Astrocyte (in vitro differentiated cells and primary cell): ENCODE measurements around the gene BLVRB. TPM values are rescaled to one million over a fixed set of nuclear protein-coding genes. Genes with fewer than 3 reads are reported as not detected.

Experiments used
- DNase-seq: peaks from one replicate; pipeline ENCODE4 v3.0.0-alpha.2; 2010; ENCODE audit warnings: low read depth
- FAIRE-seq: peaks from 2 replicates; lab custom pipeline; 2011; peaks lifted over from hg19 to GRCh38; lab: Jason Lieb, UNC
- H2AFZ ChIP-seq: 2 replicates; pipeline ENCODE4 v1.6.0; 2012; ENCODE audit warnings: low read depth, low read length, inconsistent platforms
- H3K27ac ChIP-seq: 2 replicates; pipeline ENCODE4 v1.5.1; 2011; ENCODE audit warnings: low read depth, low read length, inconsistent platforms
- H3K27me3 ChIP-seq: 2 replicates; pipeline ENCODE4 v1.6.0; 2011; ENCODE audit warnings: low read length, inconsistent platforms; ENCODE audit not compliant: insufficient read depth
- H3K36me3 ChIP-seq: 2 replicates; pipeline ENCODE4 v1.5.1; 2011; ENCODE audit warnings: low read length, inconsistent platforms; ENCODE audit not compliant: insufficient read depth
- H3K4me1 ChIP-seq: 2 replicates; pipeline ENCODE4 v1.5.1; 2011; ENCODE audit warnings: low read length, inconsistent platforms; ENCODE audit not compliant: insufficient read depth
- H3K4me2 ChIP-seq: 2 replicates; pipeline ENCODE4 v1.6.0; 2012; ENCODE audit warnings: low read length, inconsistent platforms
- H3K4me3 ChIP-seq: 2 replicates; pipeline ENCODE4 v1.5.1; 2011; ENCODE audit warnings: low read depth, mild to moderate bottlenecking, low read length, inconsistent platforms; ENCODE audit not compliant: insufficient read depth
- H3K79me2 ChIP-seq: 2 replicates; pipeline ENCODE4 v1.6.0; 2012; ENCODE audit warnings: mild to moderate bottlenecking, low read length, inconsistent platforms; ENCODE audit not compliant: insufficient read depth
- H3K9ac ChIP-seq: 2 replicates; pipeline ENCODE4 v1.6.0; 2012; ENCODE audit warnings: mild to moderate bottlenecking, low read length, inconsistent platforms
- H3K9me3 ChIP-seq: 2 replicates; pipeline ENCODE4 v1.5.1; 2012; ENCODE audit warnings: low read depth, mild to moderate bottlenecking, low read length, inconsistent platforms; ENCODE audit not compliant: insufficient read depth
- H4K20me1 ChIP-seq: 2 replicates; pipeline ENCODE4 v1.6.0; 2012; ENCODE audit warnings: low read length, inconsistent platforms; ENCODE audit not compliant: insufficient read depth
- H3K27ac Mint-ChIP-seq: one replicate; pipeline ENCODE4 v1.8.0; 2021; ENCODE audit warnings: mild to moderate bottlenecking, mixed read lengths; ENCODE audit not compliant: unreplicated experiment
- H3K27me3 Mint-ChIP-seq: one replicate; pipeline ENCODE4 v1.8.0; 2021; ENCODE audit warnings: low read depth, mixed read lengths; ENCODE audit not compliant: unreplicated experiment
- H3K36me3 Mint-ChIP-seq: one replicate; pipeline ENCODE4 v1.8.0; 2021; ENCODE audit warnings: low read depth, mixed read lengths; ENCODE audit not compliant: unreplicated experiment
- H3K4me1 Mint-ChIP-seq: one replicate; pipeline ENCODE4 v1.8.0; 2021; ENCODE audit warnings: low read depth, mixed read lengths; ENCODE audit not compliant: unreplicated experiment
- H3K4me3 Mint-ChIP-seq: one replicate; pipeline ENCODE4 v1.8.0; 2021; ENCODE audit warnings: mild to moderate bottlenecking, moderate library complexity, mixed read lengths; ENCODE audit not compliant: unreplicated experiment
- H3K9me3 Mint-ChIP-seq: one replicate; pipeline ENCODE4 v1.8.0; 2021; ENCODE audit warnings: mild to moderate bottlenecking, mixed read lengths; ENCODE audit not compliant: unreplicated experiment
- EZH2 ChIP-seq: IDR thresholded peaks from 2 replicates; pipeline ENCODE4 v1.6.1; 2012; ENCODE audit warnings: mild to moderate bottlenecking, low read length, inconsistent platforms; ENCODE audit not compliant: insufficient read depth
- total RNA-seq: library from RNA; stranded (reverse); gene quantifications from 2 replicates; pipeline ENCODE4 v1.2.1, GENCODE V29; 2021
- TF ChIP-seq, protein P1 (sequence below): IDR thresholded peaks from 2 replicates; pipeline ENCODE4 v1.5.1; 2011; ENCODE audit warnings: low read depth, mild to moderate bottlenecking, inconsistent platforms, low read length, moderate library complexity; ENCODE audit not compliant: insufficient read depth

The BLVRB gene
- total RNA-seq, 1 donor from 2014 or later: 27.1 TPM

GRCh38 chr19:40493778-40494177 lies 28.2 kb upstream of the BLVRB start:
- no peaks in the 10 kb centered on the region for H4K20me1 ChIP-seq
- FAIRE-seq (no peak), DNase-seq (no peak)
- Mint-ChIP-seq H3K27ac (no peak overlapping the region), H3K36me3 (no peaks in the 10 kb centered on the region), H3K4me3 (no peak overlapping the region), H3K9me3 (peaks cover 21% of the 10 kb centered on the region), H3K27me3 (peaks cover 46% of the 10 kb centered on the region), H3K4me1 (no peaks in the 10 kb centered on the region)
- H3K4me2 ChIP-seq: no peak overlapping the region
- H3K36me3 ChIP-seq: no peaks in the 10 kb centered on the region
- no peaks in the 10 kb centered on the region for H3K9me3 ChIP-seq
- TF ChIP-seq, protein P1, sequence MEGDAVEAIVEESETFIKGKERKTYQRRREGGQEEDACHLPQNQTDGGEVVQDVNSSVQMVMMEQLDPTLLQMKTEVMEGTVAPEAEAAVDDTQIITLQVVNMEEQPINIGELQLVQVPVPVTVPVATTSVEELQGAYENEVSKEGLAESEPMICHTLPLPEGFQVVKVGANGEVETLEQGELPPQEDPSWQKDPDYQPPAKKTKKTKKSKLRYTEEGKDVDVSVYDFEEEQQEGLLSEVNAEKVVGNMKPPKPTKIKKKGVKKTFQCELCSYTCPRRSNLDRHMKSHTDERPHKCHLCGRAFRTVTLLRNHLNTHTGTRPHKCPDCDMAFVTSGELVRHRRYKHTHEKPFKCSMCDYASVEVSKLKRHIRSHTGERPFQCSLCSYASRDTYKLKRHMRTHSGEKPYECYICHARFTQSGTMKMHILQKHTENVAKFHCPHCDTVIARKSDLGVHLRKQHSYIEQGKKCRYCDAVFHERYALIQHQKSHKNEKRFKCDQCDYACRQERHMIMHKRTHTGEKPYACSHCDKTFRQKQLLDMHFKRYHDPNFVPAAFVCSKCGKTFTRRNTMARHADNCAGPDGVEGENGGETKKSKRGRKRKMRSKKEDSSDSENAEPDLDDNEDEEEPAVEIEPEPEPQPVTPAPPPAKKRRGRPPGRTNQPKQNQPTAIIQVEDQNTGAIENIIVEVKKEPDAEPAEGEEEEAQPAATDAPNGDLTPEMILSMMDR: no peak
- TF ChIP-seq EZH2: no peak
- H3K79me2 ChIP-seq: no peaks in the 10 kb centered on the region
- H3K27me3 ChIP-seq: peaks cover 3% of the 10 kb centered on the region
- no peak overlapping the region for H3K9ac ChIP-seq
- H3K4me3 ChIP-seq: no peak overlapping the region
- no peak overlapping the region for H2AFZ ChIP-seq
- H3K27ac ChIP-seq: no peak overlapping the region
- no peaks in the 10 kb centered on the region for H3K4me1 ChIP-seq

DNA sequence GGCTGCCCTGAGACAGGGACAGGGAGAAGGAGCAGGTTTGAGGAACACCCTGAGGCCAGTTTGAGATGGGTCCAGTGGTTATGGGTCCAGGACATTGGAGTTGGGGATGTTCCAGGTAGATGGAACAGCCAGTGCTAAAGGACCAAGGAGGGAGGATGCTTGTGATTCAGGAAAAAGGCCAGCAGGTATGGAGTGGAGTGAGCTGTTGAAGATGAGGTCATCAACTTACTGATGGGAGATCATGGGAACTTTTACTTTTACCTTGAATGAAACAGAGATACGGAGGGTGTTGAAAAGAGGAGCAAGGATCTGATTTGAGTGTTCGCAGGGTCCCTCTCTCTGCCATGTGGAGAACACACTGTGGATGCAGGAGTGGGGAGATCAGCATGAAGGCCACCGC lies 26.7 kb upstream of the BLVRB start:
- Histone ChIP-seq H3K36me3 (no peaks in the 10 kb centered on the region), H3K79me2 (no peaks in the 10 kb centered on the region), H3K9me3 (no peaks in the 10 kb centered on the region), H3K27me3 (peaks cover 3% of the 10 kb centered on the region), H3K4me1 (no peaks in the 10 kb centered on the region), H3K4me2 (no peak overlapping the region), H4K20me1 (no peaks in the 10 kb centered on the region), H3K4me3 (no peak overlapping the region), H3K27ac (no peak overlapping the region), H3K9ac (no peak overlapping the region), H2AFZ (no peak overlapping the region)
- Mint-ChIP-seq H3K27ac (no peak overlapping the region), H3K4me1 (no peaks in the 10 kb centered on the region), H3K36me3 (no peaks in the 10 kb centered on the region), H3K4me3 (no peak overlapping the region), H3K27me3 (peaks cover 47% of the 10 kb centered on the region), H3K9me3 (peaks cover 24% of the 10 kb centered on the region)
- DNase-seq: no peak
- FAIRE-seq: no peak
- TF ChIP-seq, protein P1: no peak
- no peak for TF ChIP-seq EZH2

- Histone ChIP-seq H3K9ac (no peak overlapping the region), H4K20me1 (no peaks in the 10 kb centered on the region), H3K4me3 (no peak overlapping the region), H3K4me2 (no peak overlapping the region), H3K27ac (no peak overlapping the region), H3K36me3 (no peaks in the 10 kb centered on the region), H3K27me3 (peaks cover 3% of the 10 kb centered on the region), H2AFZ (no peak overlapping the region), H3K79me2 (no peaks in the 10 kb centered on the region), H3K4me1 (no peaks in the 10 kb centered on the region), H3K9me3 (no peaks in the 10 kb centered on the region)
- Mint-ChIP-seq H3K27me3 (peaks cover 43% of the 10 kb centered on the region), H3K36me3 (no peaks in the 10 kb centered on the region), H3K27ac (no peak overlapping the region), H3K9me3 (peaks cover 24% of the 10 kb centered on the region), H3K4me1 (no peaks in the 10 kb centered on the region), H3K4me3 (no peak overlapping the region)
- DNase-seq (no peak), FAIRE-seq (no peak)
- TF ChIP-seq, protein P1: no peak
- TF ChIP-seq EZH2: no peak
These were observed 24.3 kb upstream of the BLVRB start for GRCh38 chr19:40489882-40490230.
